ENCODE data around the gene KCNK2. TPM values are rescaled to one million over a fixed set of nuclear protein-coding genes. Genes with fewer than 3 reads are reported as not detected.

KCNK2 gene
- total RNA-seq, 1 experiment from 2014 or later = 0.15 TPM

DNA sequence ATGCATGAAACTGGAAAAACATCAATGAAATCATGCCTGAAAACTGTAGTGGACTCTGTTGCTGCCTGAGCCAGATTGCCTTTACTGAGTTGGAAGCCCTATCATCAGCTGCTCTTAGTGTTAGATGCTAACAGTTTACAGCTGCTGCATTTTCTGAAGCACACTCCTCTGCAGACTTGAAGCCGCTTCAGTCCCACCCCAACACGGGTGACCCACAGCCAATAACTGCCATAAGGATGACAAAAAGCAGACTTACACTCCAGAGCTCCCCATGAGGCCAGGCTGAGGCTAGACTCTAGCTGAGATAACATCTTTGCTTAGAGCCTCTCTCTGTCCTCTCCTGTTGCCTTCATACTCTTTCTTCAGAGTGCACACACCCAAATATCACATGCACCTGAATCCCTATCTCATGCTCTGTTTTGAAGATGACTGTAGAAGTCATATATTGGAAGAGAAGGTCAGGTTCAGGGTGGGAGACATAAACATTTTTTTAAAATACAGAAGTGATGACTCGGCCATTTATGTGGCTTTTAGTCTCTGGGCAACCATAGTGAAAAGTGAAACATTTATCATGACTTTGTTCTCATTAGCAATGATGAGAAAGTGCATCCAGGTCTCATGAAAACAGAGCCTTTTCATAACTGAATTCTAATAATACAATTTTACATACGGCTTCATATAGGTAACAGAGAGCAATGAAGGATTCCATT is 161.0 kb downstream of the KCNK2 start (continued):
- TF ChIP-seq, protein P1, sequence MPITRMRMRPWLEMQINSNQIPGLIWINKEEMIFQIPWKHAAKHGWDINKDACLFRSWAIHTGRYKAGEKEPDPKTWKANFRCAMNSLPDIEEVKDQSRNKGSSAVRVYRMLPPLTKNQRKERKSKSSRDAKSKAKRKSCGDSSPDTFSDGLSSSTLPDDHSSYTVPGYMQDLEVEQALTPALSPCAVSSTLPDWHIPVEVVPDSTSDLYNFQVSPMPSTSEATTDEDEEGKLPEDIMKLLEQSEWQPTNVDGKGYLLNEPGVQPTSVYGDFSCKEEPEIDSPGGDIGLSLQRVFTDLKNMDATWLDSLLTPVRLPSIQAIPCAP (CRISPR knock-in tag; IDR thresholded peaks at IDR 0.05) = no peak

DNA sequence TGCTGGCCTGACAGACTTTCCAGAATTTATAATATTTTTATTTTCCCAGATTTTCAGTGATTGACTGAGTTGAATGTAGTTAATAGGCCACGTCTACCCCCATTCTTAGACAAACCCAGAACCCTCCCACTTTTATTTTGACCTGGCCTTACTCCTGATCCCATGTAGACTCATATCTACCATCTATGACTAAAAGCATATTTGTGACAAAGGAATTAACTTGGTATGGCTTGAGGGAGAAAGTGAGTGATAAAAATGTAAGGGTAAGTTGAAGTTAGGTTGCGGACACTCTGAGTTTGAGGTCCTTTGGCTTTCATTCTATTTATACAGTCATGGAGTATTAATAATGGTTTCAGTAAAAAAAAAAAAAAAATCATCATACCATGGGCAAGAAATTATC is 168.4 kb downstream of the KCNK2 start:
- CTCF ChIA-PET = no interaction called here
- H3K4me3 Mint-ChIP-seq = no peak overlapping the region
- POLR2A ChIA-PET = no interaction called here
- H3K9me3 Mint-ChIP-seq = peaks cover 21% of the 10 kb centered on the region
- H3K36me3 Mint-ChIP-seq = 0 out of 2 replicates have a peak, but pooled peaks cover 3% of the 10 kb centered on the region
- DNase-seq (ENCODE audit: low spot score) (no peak), ATAC-seq (no peak)
- TF ChIP-seq, protein P2, sequence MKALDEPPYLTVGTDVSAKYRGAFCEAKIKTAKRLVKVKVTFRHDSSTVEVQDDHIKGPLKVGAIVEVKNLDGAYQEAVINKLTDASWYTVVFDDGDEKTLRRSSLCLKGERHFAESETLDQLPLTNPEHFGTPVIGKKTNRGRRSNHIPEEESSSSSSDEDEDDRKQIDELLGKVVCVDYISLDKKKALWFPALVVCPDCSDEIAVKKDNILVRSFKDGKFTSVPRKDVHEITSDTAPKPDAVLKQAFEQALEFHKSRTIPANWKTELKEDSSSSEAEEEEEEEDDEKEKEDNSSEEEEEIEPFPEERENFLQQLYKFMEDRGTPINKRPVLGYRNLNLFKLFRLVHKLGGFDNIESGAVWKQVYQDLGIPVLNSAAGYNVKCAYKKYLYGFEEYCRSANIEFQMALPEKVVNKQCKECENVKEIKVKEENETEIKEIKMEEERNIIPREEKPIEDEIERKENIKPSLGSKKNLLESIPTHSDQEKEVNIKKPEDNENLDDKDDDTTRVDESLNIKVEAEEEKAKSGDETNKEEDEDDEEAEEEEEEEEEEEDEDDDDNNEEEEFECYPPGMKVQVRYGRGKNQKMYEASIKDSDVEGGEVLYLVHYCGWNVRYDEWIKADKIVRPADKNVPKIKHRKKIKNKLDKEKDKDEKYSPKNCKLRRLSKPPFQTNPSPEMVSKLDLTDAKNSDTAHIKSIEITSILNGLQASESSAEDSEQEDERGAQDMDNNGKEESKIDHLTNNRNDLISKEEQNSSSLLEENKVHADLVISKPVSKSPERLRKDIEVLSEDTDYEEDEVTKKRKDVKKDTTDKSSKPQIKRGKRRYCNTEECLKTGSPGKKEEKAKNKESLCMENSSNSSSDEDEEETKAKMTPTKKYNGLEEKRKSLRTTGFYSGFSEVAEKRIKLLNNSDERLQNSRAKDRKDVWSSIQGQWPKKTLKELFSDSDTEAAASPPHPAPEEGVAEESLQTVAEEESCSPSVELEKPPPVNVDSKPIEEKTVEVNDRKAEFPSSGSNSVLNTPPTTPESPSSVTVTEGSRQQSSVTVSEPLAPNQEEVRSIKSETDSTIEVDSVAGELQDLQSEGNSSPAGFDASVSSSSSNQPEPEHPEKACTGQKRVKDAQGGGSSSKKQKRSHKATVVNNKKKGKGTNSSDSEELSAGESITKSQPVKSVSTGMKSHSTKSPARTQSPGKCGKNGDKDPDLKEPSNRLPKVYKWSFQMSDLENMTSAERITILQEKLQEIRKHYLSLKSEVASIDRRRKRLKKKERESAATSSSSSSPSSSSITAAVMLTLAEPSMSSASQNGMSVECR (CRISPR knock-in tag; IDR thresholded peaks at IDR 0.05; ENCODE audit: borderline replicate concordance) = no peak
- TF ChIP-seq, protein P3, sequence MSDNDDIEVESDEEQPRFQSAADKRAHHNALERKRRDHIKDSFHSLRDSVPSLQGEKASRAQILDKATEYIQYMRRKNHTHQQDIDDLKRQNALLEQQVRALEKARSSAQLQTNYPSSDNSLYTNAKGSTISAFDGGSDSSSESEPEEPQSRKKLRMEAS (CRISPR knock-in tag; IDR thresholded peaks at IDR 0.05) = no peak
- TF ChIP-seq TCF7 (CRISPR knock-in tag; IDR thresholded peaks at IDR 0.05; ENCODE audit: low read depth) = no peak
- no peak for TF ChIP-seq EMX1 (CRISPR knock-in tag; IDR thresholded peaks at IDR 0.05)
- TF ChIP-seq, protein P4, sequence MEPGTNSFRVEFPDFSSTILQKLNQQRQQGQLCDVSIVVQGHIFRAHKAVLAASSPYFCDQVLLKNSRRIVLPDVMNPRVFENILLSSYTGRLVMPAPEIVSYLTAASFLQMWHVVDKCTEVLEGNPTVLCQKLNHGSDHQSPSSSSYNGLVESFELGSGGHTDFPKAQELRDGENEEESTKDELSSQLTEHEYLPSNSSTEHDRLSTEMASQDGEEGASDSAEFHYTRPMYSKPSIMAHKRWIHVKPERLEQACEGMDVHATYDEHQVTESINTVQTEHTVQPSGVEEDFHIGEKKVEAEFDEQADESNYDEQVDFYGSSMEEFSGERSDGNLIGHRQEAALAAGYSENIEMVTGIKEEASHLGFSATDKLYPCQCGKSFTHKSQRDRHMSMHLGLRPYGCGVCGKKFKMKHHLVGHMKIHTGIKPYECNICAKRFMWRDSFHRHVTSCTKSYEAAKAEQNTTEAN (CRISPR knock-in tag; IDR thresholded peaks at IDR 0.05) = no peak
- no peak for TF ChIP-seq SOX15 (CRISPR knock-in tag; IDR thresholded peaks at IDR 0.05)
- TF ChIP-seq SMAD4 (CRISPR knock-in tag; IDR thresholded peaks at IDR 0.05) = no peak
- no peak for TF ChIP-seq GRHL2 (CRISPR knock-in tag; IDR thresholded peaks at IDR 0.05; ENCODE audit: insufficient replicate concordance, severe bottlenecking)
- no peak for TF ChIP-seq ZNF317 (CRISPR knock-in tag; IDR thresholded peaks at IDR 0.05; ENCODE audit: borderline replicate concordance, low read depth)
- no peak for TF ChIP-seq MXD4 (CRISPR knock-in tag; IDR thresholded peaks at IDR 0.05; ENCODE audit: borderline replicate concordance)
- no peak for TF ChIP-seq ZNF396 (CRISPR knock-in tag; IDR thresholded peaks at IDR 0.05; ENCODE audit: borderline replicate concordance)
- TF ChIP-seq ZNF121 (CRISPR knock-in tag; IDR thresholded peaks at IDR 0.05) = no peak
- no peak for TF ChIP-seq TP53 (CRISPR knock-in tag; IDR thresholded peaks at IDR 0.05)
- TF ChIP-seq JAZF1 (CRISPR knock-in tag; IDR thresholded peaks at IDR 0.05) = no peak
- no peak for TF ChIP-seq GABPB1 (CRISPR knock-in tag; IDR thresholded peaks at IDR 0.05)
- TF ChIP-seq ZNF416 (CRISPR knock-in tag; IDR thresholded peaks at IDR 0.05) = no peak
- no peak for TF ChIP-seq RELA (CRISPR knock-in tag; IDR thresholded peaks at IDR 0.05; ENCODE audit: borderline replicate concordance)
- TF ChIP-seq NR1H2 (CRISPR knock-in tag; IDR thresholded peaks at IDR 0.05) = no peak
- H3K27ac Mint-ChIP-seq = no peak overlapping the region
- no peaks in the 10 kb centered on the region for H3K27me3 Mint-ChIP-seq (ENCODE audit: low read depth)
- no peaks in the 10 kb centered on the region for H3K4me1 Mint-ChIP-seq
